HepG2 (cell line): ENCODE data around the gene IQCH. TPM values are rescaled to one million over a fixed set of nuclear protein-coding genes. Genes with fewer than 3 reads are reported as not detected.

ENCODE experiments used
- ATAC-seq: fragments of 200-7000 bp; cut with Tn5 transposase; 3 replicates; pipeline ENCODE4 v1.9.1; 2020; ENCODE audit warnings: mild to moderate bottlenecking, moderate library complexity
- BruUV-seq: library from RNA; stranded (reverse); fragments of 400-500 nt; replicated peaks from 2 replicates; lab custom pipeline; 2021; lab: Mats Ljungman, UMichigan
- CTCF ChIA-PET: fragments of 300-600 bp; formaldehyde crosslinking; extraction: SDS; loops from one replicate; lab custom pipeline; 2021; ENCODE audit warnings: low total read pairs, inconsistent platforms, low intra/inter-chr PET ratio; lab: Yijun Ruan, JAX
- POLR2A ChIA-PET: fragments of 350-600 bp; sonication (Branson Sonifier 250); formaldehyde crosslinking; loops from one replicate; lab custom pipeline; 2020; ENCODE audit warnings: antibody characterized with exemption, inconsistent platforms; lab: Yijun Ruan, JAX
- DNase-seq: peaks from one replicate; pipeline ENCODE4 v3.0.0-alpha.2; 2015; ENCODE audit warnings: low spot score
- FAIRE-seq: peaks from 3 replicates; lab custom pipeline; 2011; peaks lifted over from hg19 to GRCh38; lab: Jason Lieb, UNC
- H2AFZ ChIP-seq: one replicate; pipeline ENCODE4 v1.6.1; 2011; ENCODE audit warnings: low read length, inconsistent platforms
- H3K27ac ChIP-seq: fragments of 300-600 bp; 3 replicates; pipeline ENCODE4 v1.8.0; 2011; ENCODE audit warnings: mixed run types, mild to moderate bottlenecking, mixed read lengths, low read length, inconsistent platforms; ENCODE audit not compliant: insufficient read depth; ENCODE audit errors: extremely low read length
- H3K27me3 ChIP-seq, 2 experiments: fragments of 200-600 bp in 1 of 2; 2 replicates in 1 of 2; 3 replicates in 1 of 2; pipeline versions ENCODE4 v1.6.0 to v1.8.0; 2011; ENCODE audit warnings: low read length in 2 of 2, mild to moderate bottlenecking in 2 of 2, moderate library complexity in 2 of 2, inconsistent platforms in 1 of 2; ENCODE audit not compliant: insufficient read depth in 2 of 2, control insufficient read depth in 1 of 2
- H3K36me3 ChIP-seq, 2 experiments: fragments of 200-600 bp in 1 of 2; replicated peaks in 1 of 2; 2 replicates in 1 of 2; 3 replicates in 1 of 2; pipeline versions ENCODE4 v1.5.1 to v1.8.0; 2011; ENCODE audit warnings: low read length in 2 of 2, inconsistent platforms in 1 of 2; ENCODE audit not compliant: insufficient read depth in 2 of 2, control insufficient read depth in 1 of 2
- H3K4me1 ChIP-seq: 2 replicates; pipeline ENCODE4 v1.5.1; 2012; ENCODE audit warnings: low read length, inconsistent platforms; ENCODE audit not compliant: insufficient read depth
- H3K4me2 ChIP-seq: 2 replicates; pipeline ENCODE4 v1.6.0; 2011; ENCODE audit warnings: low read depth, low read length, inconsistent platforms
- H3K4me3 ChIP-seq, 3 experiments: fragments of 200-600 bp in 1 of 3; sonication (generic), shearing (Covaris generic) in 1 of 3; replicated peaks in 1 of 3; 2 replicates each; pipeline ENCODE4 v1.5.1; 2011 to 2016; ENCODE audit warnings: low read length in 3 of 3, inconsistent platforms in 2 of 3, low read depth in 2 of 3, mild to moderate bottlenecking in 2 of 3, control low read depth in 1 of 3, mixed read lengths in 1 of 3; ENCODE audit not compliant: insufficient read depth in 1 of 3
- H3K79me2 ChIP-seq: one replicate; pipeline ENCODE4 v1.6.1; 2011; ENCODE audit warnings: low read length, inconsistent platforms; ENCODE audit not compliant: insufficient read depth
- H3K9ac ChIP-seq: 2 replicates; pipeline ENCODE4 v1.6.0; 2011; ENCODE audit warnings: mild to moderate bottlenecking, low read depth, low read length, inconsistent platforms; ENCODE audit not compliant: insufficient read depth
- H3K9me3 ChIP-seq: 2 replicates; pipeline ENCODE4 v1.5.1; 2012; ENCODE audit warnings: mild to moderate bottlenecking, low read length
- H4K20me1 ChIP-seq: 2 replicates; pipeline ENCODE4 v1.6.0; 2011; ENCODE audit warnings: inconsistent platforms, mild to moderate bottlenecking, low read length, moderate library complexity; ENCODE audit not compliant: insufficient read depth
- MYC ChIP-seq: sonication (generic); formaldehyde crosslinking; IDR thresholded peaks from 2 replicates; pipeline ENCODE4 v1.9.0; 2021; ENCODE audit warnings: missing genetic modification reagents, borderline replicate concordance
- NR3C1 ChIP-seq: sonication (generic); formaldehyde crosslinking; IDR thresholded peaks from 2 replicates; pipeline ENCODE4 v1.4.0; 2020; ENCODE audit warnings: missing genetic modification reagents
- PCBP1 ChIP-seq: fragments of 200-400 bp; formaldehyde crosslinking; IDR thresholded peaks from 2 replicates; pipeline ENCODE4 v1.6.1; 2017; ENCODE audit warnings: mild to moderate bottlenecking, low read depth, low read length, borderline replicate concordance
- PHB2 ChIP-seq: fragments of 450-650 bp; IDR thresholded peaks from 2 replicates; pipeline ENCODE4 v1.6.1; 2018; ENCODE audit not compliant: partially characterized antibody
- RFXAP ChIP-seq: sonication (generic); formaldehyde crosslinking; IDR thresholded peaks from 2 replicates; pipeline ENCODE4 v1.4.0; 2020; ENCODE audit warnings: missing genetic modification reagents, borderline replicate concordance
- SAFB2 ChIP-seq: sonication (generic); formaldehyde crosslinking; IDR thresholded peaks from 2 replicates; pipeline ENCODE4 v1.5.1; 2020; ENCODE audit warnings: missing genetic modification reagents, low read depth, mild to moderate bottlenecking, borderline replicate concordance
- ZNF124 ChIP-seq: sonication (generic); formaldehyde crosslinking; IDR thresholded peaks from 2 replicates; pipeline ENCODE4 v1.4.0; 2020; ENCODE audit warnings: missing genetic modification reagents
- ZNF143 ChIP-seq: sonication (generic); formaldehyde crosslinking; IDR thresholded peaks from 2 replicates; pipeline ENCODE4 v1.4.0; 2020; ENCODE audit warnings: missing genetic modification reagents
- ZNF256 ChIP-seq: sonication (generic); formaldehyde crosslinking; conservative IDR thresholded peaks from 2 replicates; pipeline ENCODE4 v1.4.0; 2020; ENCODE audit warnings: missing genetic modification reagents
- ZNF432 ChIP-seq: sonication (generic); formaldehyde crosslinking; IDR thresholded peaks from 2 replicates; pipeline ENCODE4 v1.5.0; 2020; ENCODE audit warnings: missing genetic modification reagents, mild to moderate bottlenecking, borderline replicate concordance
- ZNF605 ChIP-seq: sonication (generic); formaldehyde crosslinking; IDR thresholded peaks from 2 replicates; pipeline ENCODE4 v1.8.0; 2022; ENCODE audit warnings: mild to moderate bottlenecking, missing genetic modification reagents
- ZNF747 ChIP-seq: sonication (generic); formaldehyde crosslinking; IDR thresholded peaks from 2 replicates; pipeline ENCODE4 v1.8.1; 2023; ENCODE audit warnings: missing genetic modification reagents, mild to moderate bottlenecking, borderline replicate concordance
- ZNF788 ChIP-seq: sonication (generic); formaldehyde crosslinking; IDR thresholded peaks from 2 replicates; pipeline ENCODE4 v1.5.0; 2020; ENCODE audit warnings: mild to moderate bottlenecking, missing genetic modification reagents, borderline replicate concordance
- WGBS: methylation state at CpG from one replicate; pipeline ENCODE4 v1.1.6; 2017; ENCODE audit warnings: low lambda C conversion rate; 5-methylcytosine and 5-hydroxymethylcytosine counted together
- in situ Hi-C: cut with HindIII; loops from 2 replicates; pipeline ENCODE4 v1.10.0; 2017; ENCODE audit warnings: low pct_unique_long_range_greater_than_20kb; ENCODE audit not compliant: extremely low pct_ligation_motif_present
- intact Hi-C: fragments of 100-400 bp; cut with micrococcal nuclease; formaldehyde crosslinking; loops from one replicate; pipeline ENCODE4 v1.10.0; 2022; ENCODE audit not compliant: unreplicated experiment
- polyA plus RNA-seq, 8 experiments: library from polyadenylated mRNA; depleted of rRNA in 3 of 8; stranded (reverse) in 7 of 8; unstranded in 1 of 8; fragments of >200 nt; fragmentation: Illumina TruSeq in 4 of 8; extraction: Trizol in 4 of 8; gene quantifications; 2 replicates each; pipeline versions ENCODE4 v1.2.1 to v1.2.3, GENCODE V29; 2011 to 2016; ENCODE audit warnings: low read depth in 4 of 8, missing spikeins in 1 of 8, mixed read lengths in 1 of 8; ENCODE audit not compliant: insufficient read depth in 1 of 8
- total RNA-seq, 5 experiments: library from RNA; depleted of rRNA; stranded (reverse); fragments of >200 nt; fragmentation: Illumina TruSeq; extraction: Trizol; gene quantifications; 2 replicates each; pipeline ENCODE4 v1.2.3, GENCODE V29; 2016; ENCODE audit warnings: low read depth in 1 of 5
- TF ChIP-seq, protein P1 (sequence below): sonication (generic); formaldehyde crosslinking; IDR thresholded peaks from 2 replicates; pipeline ENCODE4 v1.5.1; 2020; ENCODE audit warnings: missing genetic modification reagents, mild to moderate bottlenecking, borderline replicate concordance
- TF ChIP-seq, protein P2 (sequence below): sonication (generic); formaldehyde crosslinking; IDR thresholded peaks from 2 replicates; pipeline ENCODE4 v1.4.0; 2020; ENCODE audit warnings: missing genetic modification reagents

The IQCH gene
- total and polyA plus RNA-seq, 2 of the 13 experiments (the other 11 are each of a cell fraction or from before 2014, with no cell fraction given) = 0.16 to 0.55 TPM

DNA sequence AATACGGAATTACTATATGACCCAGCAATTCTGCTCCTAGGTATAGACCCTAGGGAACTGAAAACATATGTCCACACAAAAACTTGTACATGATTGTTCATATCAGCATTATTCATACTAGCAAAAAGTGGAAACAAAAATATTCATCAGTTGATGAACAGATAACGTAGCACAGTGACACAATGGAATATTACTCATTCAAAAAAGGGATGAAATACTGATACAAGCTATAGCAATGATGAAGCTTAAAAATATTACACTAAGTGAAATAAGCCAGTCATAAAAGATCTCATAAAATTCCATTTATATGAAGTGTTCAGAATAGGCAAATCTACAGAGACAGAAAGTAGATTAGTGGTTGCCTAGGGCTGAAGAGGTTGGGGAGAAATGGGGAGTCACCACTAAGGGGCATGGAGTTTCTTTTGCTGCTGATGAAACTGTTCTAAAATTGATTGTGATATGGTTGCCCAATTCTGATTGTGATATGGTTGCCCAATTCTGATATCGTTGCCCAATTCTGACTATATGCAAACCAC is 276.9 kb downstream of the IQCH start (continued):
- TF ChIP-seq ZNF432 (CRISPR knock-in tag) (no peak), PHB2 (no peak), ZNF605 (CRISPR knock-in tag) (no peak), NR3C1 (no peak), ZNF256 (CRISPR knock-in tag) (no peak), ZNF747 (no peak), ZNF124 (CRISPR knock-in tag) (no peak)
- TF ChIP-seq, protein P1, sequence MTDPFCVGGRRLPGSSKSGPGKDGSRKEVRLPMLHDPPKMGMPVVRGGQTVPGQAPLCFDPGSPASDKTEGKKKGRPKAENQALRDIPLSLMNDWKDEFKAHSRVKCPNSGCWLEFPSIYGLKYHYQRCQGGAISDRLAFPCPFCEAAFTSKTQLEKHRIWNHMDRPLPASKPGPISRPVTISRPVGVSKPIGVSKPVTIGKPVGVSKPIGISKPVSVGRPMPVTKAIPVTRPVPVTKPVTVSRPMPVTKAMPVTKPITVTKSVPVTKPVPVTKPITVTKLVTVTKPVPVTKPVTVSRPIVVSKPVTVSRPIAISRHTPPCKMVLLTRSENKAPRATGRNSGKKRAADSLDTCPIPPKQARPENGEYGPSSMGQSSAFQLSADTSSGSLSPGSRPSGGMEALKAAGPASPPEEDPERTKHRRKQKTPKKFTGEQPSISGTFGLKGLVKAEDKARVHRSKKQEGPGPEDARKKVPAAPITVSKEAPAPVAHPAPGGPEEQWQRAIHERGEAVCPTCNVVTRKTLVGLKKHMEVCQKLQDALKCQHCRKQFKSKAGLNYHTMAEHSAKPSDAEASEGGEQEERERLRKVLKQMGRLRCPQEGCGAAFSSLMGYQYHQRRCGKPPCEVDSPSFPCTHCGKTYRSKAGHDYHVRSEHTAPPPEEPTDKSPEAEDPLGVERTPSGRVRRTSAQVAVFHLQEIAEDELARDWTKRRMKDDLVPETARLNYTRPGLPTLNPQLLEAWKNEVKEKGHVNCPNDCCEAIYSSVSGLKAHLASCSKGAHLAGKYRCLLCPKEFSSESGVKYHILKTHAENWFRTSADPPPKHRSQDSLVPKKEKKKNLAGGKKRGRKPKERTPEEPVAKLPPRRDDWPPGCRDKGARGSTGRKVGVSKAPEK (CRISPR knock-in tag) = no peak

DNA sequence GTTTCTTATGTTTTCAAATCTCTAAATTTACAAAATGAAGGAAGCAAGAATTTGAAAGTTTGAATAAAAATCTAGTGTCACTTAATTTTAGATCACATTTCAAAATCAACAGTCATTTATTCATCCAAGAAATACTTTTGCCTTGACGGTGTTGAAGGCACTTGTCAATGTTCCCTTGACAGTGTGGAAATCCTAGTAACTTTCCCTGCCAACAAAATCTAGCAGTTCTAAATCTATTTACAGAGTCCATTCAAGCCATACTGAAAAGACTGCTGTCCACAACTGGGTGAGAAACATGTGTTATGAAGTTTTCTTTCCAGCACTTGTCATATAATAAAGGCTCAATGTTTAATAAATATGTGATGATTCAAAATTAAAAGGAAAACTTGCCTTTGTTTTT is 279.3 kb downstream of the IQCH start:
- in situ Hi-C loops (no loop called here), intact Hi-C loops (no loop called here)
- H3K36me3 ChIP-seq = no peaks in the 10 kb centered on the region
- H3K27me3 ChIP-seq = no peaks in the 10 kb centered on the region
- no peak overlapping the region for H3K27ac ChIP-seq
- H4K20me1 ChIP-seq = no peaks in the 10 kb centered on the region
- BruUV-seq = no TSS peak
- TF ChIP-seq MYC (no peak), SAFB2 (no peak), ZNF788 (no peak), RFXAP (CRISPR knock-in tag) (no peak), PCBP1 (no peak), ZNF143 (CRISPR knock-in tag) (no peak)
- TF ChIP-seq, protein P2, sequence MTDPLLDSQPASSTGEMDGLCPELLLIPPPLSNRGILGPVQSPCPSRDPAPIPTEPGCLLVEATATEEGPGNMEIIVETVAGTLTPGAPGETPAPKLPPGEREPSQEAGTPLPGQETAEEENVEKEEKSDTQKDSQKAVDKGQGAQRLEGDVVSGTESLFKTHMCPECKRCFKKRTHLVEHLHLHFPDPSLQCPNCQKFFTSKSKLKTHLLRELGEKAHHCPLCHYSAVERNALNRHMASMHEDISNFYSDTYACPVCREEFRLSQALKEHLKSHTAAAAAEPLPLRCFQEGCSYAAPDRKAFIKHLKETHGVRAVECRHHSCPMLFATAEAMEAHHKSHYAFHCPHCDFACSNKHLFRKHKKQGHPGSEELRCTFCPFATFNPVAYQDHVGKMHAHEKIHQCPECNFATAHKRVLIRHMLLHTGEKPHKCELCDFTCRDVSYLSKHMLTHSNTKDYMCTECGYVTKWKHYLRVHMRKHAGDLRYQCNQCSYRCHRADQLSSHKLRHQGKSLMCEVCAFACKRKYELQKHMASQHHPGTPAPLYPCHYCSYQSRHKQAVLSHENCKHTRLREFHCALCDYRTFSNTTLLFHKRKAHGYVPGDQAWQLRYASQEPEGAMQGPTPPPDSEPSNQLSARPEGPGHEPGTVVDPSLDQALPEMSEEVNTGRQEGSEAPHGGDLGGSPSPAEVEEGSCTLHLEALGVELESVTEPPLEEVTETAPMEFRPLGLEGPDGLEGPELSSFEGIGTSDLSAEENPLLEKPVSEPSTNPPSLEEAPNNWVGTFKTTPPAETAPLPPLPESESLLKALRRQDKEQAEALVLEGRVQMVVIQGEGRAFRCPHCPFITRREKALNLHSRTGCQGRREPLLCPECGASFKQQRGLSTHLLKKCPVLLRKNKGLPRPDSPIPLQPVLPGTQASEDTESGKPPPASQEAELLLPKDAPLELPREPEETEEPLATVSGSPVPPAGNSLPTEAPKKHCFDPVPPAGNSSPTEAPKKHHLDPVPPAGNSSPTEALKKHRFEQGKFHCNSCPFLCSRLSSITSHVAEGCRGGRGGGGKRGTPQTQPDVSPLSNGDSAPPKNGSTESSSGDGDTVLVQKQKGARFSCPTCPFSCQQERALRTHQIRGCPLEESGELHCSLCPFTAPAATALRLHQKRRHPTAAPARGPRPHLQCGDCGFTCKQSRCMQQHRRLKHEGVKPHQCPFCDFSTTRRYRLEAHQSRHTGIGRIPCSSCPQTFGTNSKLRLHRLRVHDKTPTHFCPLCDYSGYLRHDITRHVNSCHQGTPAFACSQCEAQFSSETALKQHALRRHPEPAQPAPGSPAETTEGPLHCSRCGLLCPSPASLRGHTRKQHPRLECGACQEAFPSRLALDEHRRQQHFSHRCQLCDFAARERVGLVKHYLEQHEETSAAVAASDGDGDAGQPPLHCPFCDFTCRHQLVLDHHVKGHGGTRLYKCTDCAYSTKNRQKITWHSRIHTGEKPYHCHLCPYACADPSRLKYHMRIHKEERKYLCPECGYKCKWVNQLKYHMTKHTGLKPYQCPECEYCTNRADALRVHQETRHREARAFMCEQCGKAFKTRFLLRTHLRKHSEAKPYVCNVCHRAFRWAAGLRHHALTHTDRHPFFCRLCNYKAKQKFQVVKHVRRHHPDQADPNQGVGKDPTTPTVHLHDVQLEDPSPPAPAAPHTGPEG (CRISPR knock-in tag) = no peak
- H3K4me3 ChIP-seq = no peak overlapping the region
- POLR2A ChIA-PET = no interaction called here
- no peak overlapping the region for H3K4me2 ChIP-seq
- CTCF ChIA-PET = no interaction called here
- no peaks in the 10 kb centered on the region for H3K9me3 ChIP-seq
- no peak overlapping the region for H2AFZ ChIP-seq
- WGBS = 91% methylated on average over 1 of the region's 1 CpG
- H3K79me2 ChIP-seq = no peaks in the 10 kb centered on the region
- H3K9ac ChIP-seq = no peak overlapping the region
- no peak for FAIRE-seq
- ATAC-seq = no peak
- peaks cover 8% of the 10 kb centered on the region; the same call in 1 of the 2 replicates for H3K4me1 ChIP-seq
- DNase-seq = no peak
